Hepatocyte (in vitro differentiated cells): ENCODE data around the gene PFKM. TPM values are rescaled to one million over a fixed set of nuclear protein-coding genes. Genes with fewer than 3 reads are reported as not detected.

Experiments
- DNase-seq: peaks from one replicate; pipeline ENCODE4 v3.0.0-alpha.2; 2016; ENCODE audit warnings: low spot score
- H2AFZ ChIP-seq: fragments of 200-600 bp; sonication (generic); 2 replicates; pipeline ENCODE4 v1.6.0; 2016; ENCODE audit warnings: antibody characterized with exemption, mild to moderate bottlenecking
- H3K27ac ChIP-seq: fragments of 200-600 bp; sonication (generic); 2 replicates; pipeline ENCODE4 v1.5.1; 2016; ENCODE audit warnings: mild to moderate bottlenecking
- H3K27me3 ChIP-seq: fragments of 200-600 bp; sonication (generic); 2 replicates; pipeline ENCODE4 v1.6.1; 2016
- H3K36me3 ChIP-seq: fragments of 200-600 bp; sonication (generic); replicated peaks from 2 replicates; pipeline ENCODE4 v1.5.1; 2016; ENCODE audit warnings: low read depth; ENCODE audit not compliant: insufficient read depth
- H3K4me1 ChIP-seq: fragments of 200-600 bp; sonication (generic); 2 replicates; pipeline ENCODE4 v1.5.1; 2016; ENCODE audit warnings: mild to moderate bottlenecking, moderate library complexity; ENCODE audit not compliant: insufficient read depth
- H3K4me2 ChIP-seq: fragments of 200-600 bp; sonication (generic); 2 replicates; pipeline ENCODE4 v1.6.0; 2016
- H3K4me3 ChIP-seq: fragments of 200-600 bp; sonication (generic); 2 replicates; pipeline ENCODE4 v1.5.1; 2016; ENCODE audit warnings: mild to moderate bottlenecking
- H3K79me2 ChIP-seq: fragments of 200-600 bp; sonication (generic); 2 replicates; pipeline ENCODE4 v1.6.0; 2017; ENCODE audit warnings: mild to moderate bottlenecking
- H3K9me2 ChIP-seq: fragments of 200-600 bp; sonication (generic); replicated peaks from 2 replicates; pipeline ENCODE4 v1.6.0; 2017; ENCODE audit warnings: mild to moderate bottlenecking; ENCODE audit not compliant: insufficient read depth
- H3K9me3 ChIP-seq: fragments of 200-600 bp; sonication (generic); 2 replicates; pipeline ENCODE4 v1.5.1; 2016; ENCODE audit warnings: low read depth, mild to moderate bottlenecking
- H4K20me1 ChIP-seq: fragments of 200-600 bp; sonication (generic); 2 replicates; pipeline ENCODE4 v1.6.0; 2016; ENCODE audit warnings: mild to moderate bottlenecking; ENCODE audit not compliant: insufficient read depth, poor library complexity, severe bottlenecking
- EZH2 ChIP-seq: fragments of 200-600 bp; sonication (generic); IDR thresholded peaks from 2 replicates; pipeline ENCODE4 v1.6.1; 2016; ENCODE audit warnings: antibody characterized with exemption, mild to moderate bottlenecking, borderline replicate concordance
- EZH2phosphoT487 ChIP-seq: fragments of 200-600 bp; sonication (generic); IDR thresholded peaks from one replicate; pipeline ENCODE4 v1.6.1; 2018; ENCODE audit warnings: antibody characterized with exemption, mild to moderate bottlenecking, low read depth, moderate library complexity; ENCODE audit not compliant: unreplicated experiment, severe bottlenecking
- WGBS: methylation state at CpG from one replicate; pipeline ENCODE4 v1.1.6; 2016; ENCODE audit warnings: low lambda C conversion rate; ENCODE audit errors: missing lambda C conversion rate; 5-methylcytosine and 5-hydroxymethylcytosine counted together
- polyA plus RNA-seq: library from polyadenylated mRNA; unstranded; fragments of >200 nt; fragmentation: Nextera tagmentation; extraction: Ambion mirVana; gene quantifications from 2 replicates; pipeline ENCODE4 v1.2.1, GENCODE V29; 2016
- total RNA-seq: library from RNA; depleted of rRNA; stranded (reverse); fragments of >200 nt; gene quantifications from 2 replicates; pipeline ENCODE4 v1.2.3, GENCODE V29; 2014
- TF ChIP-seq, protein P1 (sequence below): fragments of 200-600 bp; sonication (generic); IDR thresholded peaks from 2 replicates; pipeline ENCODE4 v1.5.1; 2016; ENCODE audit warnings: antibody characterized with exemption, mild to moderate bottlenecking; ENCODE audit not compliant: poor library complexity

Gene PFKM
- total and polyA plus RNA-seq, 2 experiments from 2014 or later = 49.1 to 51.9 TPM

- Histone ChIP-seq H4K20me1 (no peaks in the 10 kb centered on the region), H3K9me3 (no peaks in the 10 kb centered on the region), H3K4me2 (peak overlapping the region; percentile 87), H3K27me3 (peaks cover 51% of the 10 kb centered on the region), H3K36me3 (no peaks in the 10 kb centered on the region), H2AFZ (peak overlapping the region; percentile 89), H3K4me3 (peak overlapping the region; percentile 57), H3K79me2 (no peaks in the 10 kb centered on the region), H3K9me2 (no peaks in the 10 kb centered on the region), H3K27ac (peak overlapping the region; percentile 54), H3K4me1 (peaks cover 12% of the 10 kb centered on the region)
- TF ChIP-seq, protein P1, sequence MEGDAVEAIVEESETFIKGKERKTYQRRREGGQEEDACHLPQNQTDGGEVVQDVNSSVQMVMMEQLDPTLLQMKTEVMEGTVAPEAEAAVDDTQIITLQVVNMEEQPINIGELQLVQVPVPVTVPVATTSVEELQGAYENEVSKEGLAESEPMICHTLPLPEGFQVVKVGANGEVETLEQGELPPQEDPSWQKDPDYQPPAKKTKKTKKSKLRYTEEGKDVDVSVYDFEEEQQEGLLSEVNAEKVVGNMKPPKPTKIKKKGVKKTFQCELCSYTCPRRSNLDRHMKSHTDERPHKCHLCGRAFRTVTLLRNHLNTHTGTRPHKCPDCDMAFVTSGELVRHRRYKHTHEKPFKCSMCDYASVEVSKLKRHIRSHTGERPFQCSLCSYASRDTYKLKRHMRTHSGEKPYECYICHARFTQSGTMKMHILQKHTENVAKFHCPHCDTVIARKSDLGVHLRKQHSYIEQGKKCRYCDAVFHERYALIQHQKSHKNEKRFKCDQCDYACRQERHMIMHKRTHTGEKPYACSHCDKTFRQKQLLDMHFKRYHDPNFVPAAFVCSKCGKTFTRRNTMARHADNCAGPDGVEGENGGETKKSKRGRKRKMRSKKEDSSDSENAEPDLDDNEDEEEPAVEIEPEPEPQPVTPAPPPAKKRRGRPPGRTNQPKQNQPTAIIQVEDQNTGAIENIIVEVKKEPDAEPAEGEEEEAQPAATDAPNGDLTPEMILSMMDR = no peak
- TF ChIP-seq EZH2phosphoT487 = no peak
- no peak for TF ChIP-seq EZH2
- 19% methylated on average over 7 of the region's 7 CpGs for WGBS
- DNase-seq = no peak
Observed at GRCh38 chr12:48182631-48183030, 63.5 kb downstream of the PFKM start.

- DNase-seq = peak; percentile 78
- Histone ChIP-seq H2AFZ (peak within 1 kb of the TSS; percentile 89), H3K9me3 (no peaks in the 10 kb centered on the region), H3K4me1 (peaks cover 12% of the 10 kb centered on the region), H3K27me3 (peaks cover 48% of the 10 kb centered on the region), H3K4me3 (peak within 1 kb of the TSS; percentile 57), H3K4me2 (peak within 1 kb of the TSS; percentile 87), H3K27ac (peak within 1 kb of the TSS; percentile 54), H3K36me3 (no peaks in the 10 kb centered on the region), H3K79me2 (no peaks in the 10 kb centered on the region), H4K20me1 (no peaks in the 10 kb centered on the region), H3K9me2 (no peaks in the 10 kb centered on the region)
- 3% methylated on average over 46 of the region's 61 CpGs for WGBS
- no peak for TF ChIP-seq EZH2
- TF ChIP-seq EZH2phosphoT487 = no peak
- TF ChIP-seq, protein P1 = peak; percentile 52
Observed at GRCh38 chr12:48183091-48183875, 64.1 kb downstream of the PFKM start, which contains the start of gene CCDC184. TSS of gene CCDC184 (plus strand) at chr12:48183644. CDS start at chr12:48184123, 479 bp downstream.

DNA sequence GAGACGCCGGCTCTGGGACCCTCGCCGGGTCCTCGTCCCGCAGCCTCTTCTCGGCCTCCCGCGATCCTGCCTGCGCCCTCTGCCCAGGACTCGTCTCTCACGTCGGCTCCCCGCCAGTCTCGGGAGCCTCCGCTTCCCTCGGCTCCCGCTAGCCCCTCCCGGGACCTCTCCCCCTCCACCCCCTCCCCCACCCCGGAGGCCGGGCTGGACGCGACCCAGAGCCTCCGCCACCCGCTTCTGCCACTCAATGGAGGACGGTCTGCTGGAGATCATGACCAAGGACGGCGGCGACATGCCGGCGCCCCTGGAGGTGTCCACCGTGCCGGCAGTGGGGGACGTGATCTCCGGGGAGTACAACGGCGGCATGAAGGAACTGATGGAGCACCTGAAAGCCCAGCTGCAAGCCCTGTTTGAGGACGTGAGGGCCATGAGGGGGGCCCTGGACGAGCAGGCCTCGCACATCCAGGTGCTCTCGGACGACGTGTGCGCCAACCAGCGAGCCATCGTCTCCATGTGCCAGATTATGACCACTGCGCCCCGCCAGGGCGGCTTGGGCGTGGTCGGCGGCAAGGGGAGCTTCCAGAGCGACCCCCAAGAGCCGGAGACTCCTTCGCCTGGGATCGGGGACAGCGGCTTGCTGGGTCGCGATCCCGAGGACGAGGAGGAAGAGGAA lies 64.8 kb downstream of the PFKM start:
- no peak for DNase-seq
- Histone ChIP-seq H3K9me2 (no peaks in the 10 kb centered on the region), H2AFZ (peak overlapping the region; percentile 89), H3K4me3 (peak overlapping the region; percentile 57), H3K27me3 (peaks cover 42% of the 10 kb centered on the region), H3K4me1 (peaks cover 12% of the 10 kb centered on the region), H4K20me1 (no peaks in the 10 kb centered on the region), H3K79me2 (no peaks in the 10 kb centered on the region), H3K27ac (peak overlapping the region; percentile 54), H3K4me2 (peak overlapping the region; percentile 87), H3K36me3 (no peaks in the 10 kb centered on the region), H3K9me3 (no peaks in the 10 kb centered on the region)
- 12% methylated on average over 37 of the region's 61 CpGs for WGBS
- TF ChIP-seq EZH2phosphoT487 = no peak
- TF ChIP-seq, protein P1 = no peak
- TF ChIP-seq EZH2 = no peak
